ENCODE results near the gene TMEM141.

GRCh38 chr9:136747161-136748060 is 43.7 kb upstream of the TMEM141 start:
- TF ChIP-seq CTCF (IDR thresholded peaks at IDR 0.05; ENCODE audit: low read depth, low read length): no peak
- TF ChIP-seq EZH2phosphoT487 (IDR thresholded peaks at IDR 0.05; ENCODE audit: low read depth): no peak

Data from OCI-LY3 (cell line).